ENCODE results near the gene TENT4B. TPM values are rescaled to one million over a fixed set of nuclear protein-coding genes. Genes with fewer than 3 reads are reported as not detected.
A peak's percentile ranks its signal among the peaks of the same experiment; 100 is the strongest.

The TENT4B gene
- total RNA-seq, 1 donor from 2014 or later: 11.3 TPM

- DNase-seq (ENCODE audit: low spot score): peak; percentile 71
Measured at GRCh38 chr16:50252874-50253513, 99.9 kb downstream of the TENT4B start.

- peak; percentile 71 for DNase-seq (ENCODE audit: low spot score)
Measured at GRCh38 chr16:50253514-50253910, 100.4 kb downstream of the TENT4B start.

DNA sequence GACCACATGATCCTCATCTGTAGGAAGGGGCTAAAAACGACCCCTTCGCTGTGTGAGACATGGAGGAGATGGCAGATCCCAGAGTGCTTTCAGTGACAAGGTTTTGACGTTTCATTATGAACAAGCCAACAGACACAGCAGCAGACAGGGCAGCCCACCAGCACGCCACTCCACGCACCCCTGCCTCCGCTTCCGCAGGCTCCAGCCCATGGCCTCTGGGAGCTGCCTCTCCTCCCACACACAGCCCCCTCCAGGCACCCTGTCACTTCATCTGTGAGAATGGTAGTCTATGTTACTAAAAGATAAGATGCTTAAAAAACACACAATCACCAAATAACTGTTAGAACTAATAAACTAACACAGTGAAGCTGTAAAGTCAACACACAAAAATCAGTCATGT lies 101.0 kb downstream of the TENT4B start:
- DNase-seq (ENCODE audit: low spot score): peak; percentile 87

GRCh38 chr16:50255538-50255937 lies 102.4 kb downstream of the TENT4B start:
- DNase-seq (ENCODE audit: low spot score): peak; percentile 35

DNA sequence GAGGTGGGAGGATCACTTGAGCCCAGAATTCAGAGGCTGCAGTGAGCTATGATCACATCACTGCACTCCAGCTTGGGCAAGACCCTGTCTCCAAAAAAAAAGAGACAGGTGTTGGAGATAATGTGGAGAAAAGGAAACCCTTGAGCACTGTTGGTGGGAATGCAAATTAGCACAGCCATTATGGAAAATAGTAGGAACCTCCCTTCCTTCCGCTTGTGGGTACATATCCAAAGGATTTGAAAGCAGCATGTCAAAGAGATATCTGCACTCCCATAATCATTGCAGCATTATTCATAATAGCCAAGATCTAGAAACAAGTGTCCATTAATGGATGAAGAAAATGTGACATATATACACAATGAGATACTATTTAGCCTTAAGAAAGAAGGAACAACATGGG lies 103.5 kb downstream of the TENT4B start:
- no peak for DNase-seq (ENCODE audit: low spot score)

DNA sequence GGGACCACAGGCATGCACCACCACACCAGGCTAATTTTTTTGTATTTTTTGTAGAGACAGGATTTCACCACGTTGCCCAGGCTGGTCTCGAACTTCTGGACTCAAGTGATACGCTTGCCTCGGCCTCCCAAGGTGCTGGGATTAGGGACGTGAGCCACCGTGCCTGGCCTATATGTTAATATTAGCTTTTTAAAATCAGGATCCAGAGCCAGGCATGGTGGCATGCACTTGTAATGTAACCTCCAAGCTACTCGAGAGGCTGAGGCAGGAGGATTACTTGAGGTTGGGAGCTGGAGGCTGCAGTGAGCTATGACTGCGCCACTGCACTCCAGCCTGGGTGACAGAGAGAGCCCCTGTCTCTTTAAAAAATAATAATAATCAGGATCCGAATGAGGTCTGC lies 104.8 kb downstream of the TENT4B start:
- peak; percentile 60 for DNase-seq (ENCODE audit: low spot score)

GRCh38 chr16:50259334-50260205 lies 106.5 kb downstream of the TENT4B start:
- DNase-seq (ENCODE audit: low spot score): peak; percentile 89

DNA sequence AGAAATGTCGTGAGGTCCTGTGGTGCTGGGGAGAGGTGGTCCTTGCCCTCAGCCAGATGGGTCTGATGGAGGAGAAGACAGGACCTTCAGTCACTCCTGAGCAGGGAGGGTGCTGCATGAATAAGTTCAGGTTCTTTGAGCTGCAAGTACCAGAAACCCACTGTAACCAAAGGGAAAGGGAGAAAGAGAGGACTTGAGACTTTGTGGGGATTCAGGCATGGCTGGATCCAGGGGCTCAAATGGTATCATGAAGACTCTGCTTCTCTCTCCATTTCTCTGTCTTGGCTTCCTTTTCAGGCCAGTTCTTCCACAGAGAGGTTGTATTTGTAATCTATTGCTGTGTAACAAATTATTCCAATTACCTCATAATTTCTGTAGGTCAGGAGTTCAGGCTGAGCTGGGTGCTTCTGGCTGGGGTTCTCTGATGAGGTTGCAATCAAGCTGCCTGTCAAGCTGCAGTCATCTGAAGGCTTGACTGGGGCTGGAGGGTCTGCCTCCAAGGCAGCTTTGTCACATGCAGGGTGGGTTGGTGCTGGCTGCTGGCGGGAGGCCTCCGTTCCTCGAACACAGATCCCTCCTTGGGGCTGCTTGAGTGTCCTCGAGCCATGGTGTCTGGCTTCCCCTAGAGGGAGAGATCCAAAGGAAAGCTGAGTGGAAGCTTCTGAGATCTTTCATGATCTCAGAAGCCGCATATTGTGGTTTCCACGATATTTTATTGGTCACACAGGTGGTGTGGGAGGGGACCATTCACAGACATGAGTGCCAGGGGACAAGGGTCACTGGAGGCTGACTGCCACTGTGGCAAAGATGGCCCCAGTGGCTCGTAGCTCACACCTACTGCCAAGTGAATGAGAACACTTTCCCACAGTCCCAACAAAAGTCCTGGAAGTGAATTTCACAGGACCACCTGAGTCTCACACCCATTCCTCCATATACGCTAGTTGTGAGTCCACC lies 107.4 kb downstream of the TENT4B start:
- DNase-seq (ENCODE audit: low spot score): peak; percentile 85

GRCh38 chr16:50261160-50261706 lies 108.1 kb downstream of the TENT4B start:
- peak; percentile 76 for DNase-seq (ENCODE audit: low spot score)

DNA sequence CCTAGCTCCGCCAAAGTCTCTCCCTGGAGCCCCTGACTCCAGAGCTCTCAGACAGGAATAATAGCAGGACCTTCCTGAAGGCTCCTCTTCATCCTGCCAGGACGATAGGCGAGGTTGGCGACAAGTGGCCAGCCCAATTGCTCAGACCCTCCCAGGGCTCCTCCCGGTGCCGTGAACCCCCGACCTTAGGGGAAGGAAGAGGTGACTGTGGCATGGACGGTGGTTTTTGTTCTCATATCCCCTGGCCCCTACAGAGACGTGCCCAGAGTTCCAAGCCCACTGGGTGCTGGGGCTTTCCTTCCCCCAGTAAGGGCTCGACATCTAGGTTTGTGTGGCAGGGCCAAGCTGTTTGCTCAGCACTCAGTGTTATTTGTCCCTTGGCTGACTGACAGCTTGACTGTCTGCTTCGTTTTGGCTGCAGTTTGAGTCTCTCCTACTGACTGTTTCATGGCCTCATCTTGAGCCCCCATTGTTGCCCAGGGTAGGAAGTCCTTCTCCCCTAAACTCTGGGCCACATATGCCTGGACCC lies 108.7 kb downstream of the TENT4B start:
- no peak for DNase-seq (ENCODE audit: low spot score)

DNA sequence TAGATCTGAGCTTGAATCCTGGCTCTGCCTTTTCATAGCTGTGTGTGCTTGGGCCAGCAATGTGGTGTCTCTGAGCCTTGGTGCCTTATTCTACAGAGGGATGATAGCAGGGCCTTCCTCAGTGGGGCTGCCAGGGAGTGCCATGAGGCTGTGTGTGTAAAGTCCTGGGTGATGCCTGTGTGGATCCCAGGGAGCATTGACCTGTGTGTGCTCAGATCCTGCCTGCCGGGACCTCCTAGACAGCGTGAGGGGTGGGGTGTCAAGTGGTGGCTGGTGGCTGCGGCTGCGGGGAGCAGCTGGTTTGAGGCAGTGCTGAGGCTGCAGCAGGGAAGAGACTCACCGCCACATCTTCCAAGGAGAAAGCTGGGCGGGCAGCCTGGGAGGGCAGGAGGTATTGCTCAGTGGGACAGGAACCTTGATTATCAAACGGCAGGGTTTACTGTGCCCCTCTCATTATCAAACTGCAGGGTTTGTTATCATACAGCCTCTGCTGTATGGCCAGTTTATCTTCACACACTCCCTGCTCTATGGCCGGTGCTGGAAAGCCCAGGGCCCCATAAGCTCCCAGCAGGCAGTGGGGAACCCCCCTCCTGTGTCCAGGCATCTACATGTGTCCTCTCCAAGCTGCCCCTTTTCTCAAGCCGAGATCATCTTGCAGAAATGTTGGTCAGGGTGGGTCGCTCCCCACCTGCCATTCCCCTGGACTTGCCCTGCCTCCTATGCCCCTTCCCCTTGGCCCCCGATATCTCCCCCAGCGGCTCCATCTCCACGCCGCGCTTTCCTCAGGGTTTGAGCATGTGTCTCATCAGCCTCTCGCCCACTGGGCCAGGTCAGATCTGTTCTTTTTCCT lies 110.2 kb downstream of the TENT4B start:
- peak; percentile 76 for DNase-seq (ENCODE audit: low spot score)

GRCh38 chr16:50263940-50264929 lies 111.1 kb downstream of the TENT4B start:
- DNase-seq (ENCODE audit: low spot score): no peak

DNA sequence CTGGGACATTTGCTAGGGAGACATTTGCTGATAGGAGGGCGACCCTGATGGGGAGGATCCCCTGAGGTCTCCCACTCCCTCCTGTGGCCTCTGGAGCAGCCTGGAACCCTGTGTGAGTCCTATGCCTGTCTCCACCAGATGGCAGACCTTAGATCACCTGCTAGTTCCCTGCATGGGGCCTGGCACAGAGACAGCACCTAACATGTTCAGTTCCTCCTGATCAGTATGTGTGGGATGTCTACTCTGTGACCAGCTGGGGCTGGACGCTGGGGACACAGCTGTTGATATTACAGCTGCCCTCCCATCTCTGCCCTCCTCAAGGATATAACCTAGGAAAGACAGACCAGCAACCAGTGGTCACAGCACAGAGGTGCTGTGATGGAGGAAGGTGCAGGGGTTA lies 112.2 kb downstream of the TENT4B start:
- DNase-seq (ENCODE audit: low spot score): peak; percentile 59

DNA sequence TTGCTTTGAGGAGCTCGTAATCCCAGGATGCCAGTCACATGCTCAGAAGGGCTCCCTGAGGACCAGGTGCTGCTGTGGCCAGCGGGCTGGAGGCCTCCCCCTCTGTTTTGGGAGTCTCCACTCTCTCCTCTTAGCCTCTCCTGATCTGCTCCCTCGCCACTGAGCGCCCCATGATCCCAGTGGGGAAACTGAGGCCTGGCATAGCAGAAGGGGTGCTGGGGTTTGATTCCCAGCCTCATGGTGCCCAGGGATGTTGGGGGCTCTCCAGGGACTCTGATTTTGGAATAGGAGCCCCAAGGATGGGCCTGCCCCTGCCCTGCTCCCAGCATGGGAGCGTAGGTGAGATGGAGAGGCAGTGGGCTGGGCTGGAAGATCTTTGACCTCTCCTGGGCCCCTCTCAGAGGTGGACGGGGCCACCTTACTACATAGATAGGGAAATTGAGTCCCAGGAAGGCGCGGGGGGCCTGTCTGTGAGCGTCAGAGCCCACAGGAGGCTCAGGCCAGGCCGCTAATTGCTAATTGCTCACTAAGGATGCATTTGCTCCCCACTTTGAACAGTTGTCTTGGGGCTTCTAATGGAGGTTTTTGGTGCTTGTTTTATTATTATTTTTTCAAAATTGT lies 112.7 kb downstream of the TENT4B start:
- DNase-seq (ENCODE audit: low spot score): peak; percentile 59

DNA sequence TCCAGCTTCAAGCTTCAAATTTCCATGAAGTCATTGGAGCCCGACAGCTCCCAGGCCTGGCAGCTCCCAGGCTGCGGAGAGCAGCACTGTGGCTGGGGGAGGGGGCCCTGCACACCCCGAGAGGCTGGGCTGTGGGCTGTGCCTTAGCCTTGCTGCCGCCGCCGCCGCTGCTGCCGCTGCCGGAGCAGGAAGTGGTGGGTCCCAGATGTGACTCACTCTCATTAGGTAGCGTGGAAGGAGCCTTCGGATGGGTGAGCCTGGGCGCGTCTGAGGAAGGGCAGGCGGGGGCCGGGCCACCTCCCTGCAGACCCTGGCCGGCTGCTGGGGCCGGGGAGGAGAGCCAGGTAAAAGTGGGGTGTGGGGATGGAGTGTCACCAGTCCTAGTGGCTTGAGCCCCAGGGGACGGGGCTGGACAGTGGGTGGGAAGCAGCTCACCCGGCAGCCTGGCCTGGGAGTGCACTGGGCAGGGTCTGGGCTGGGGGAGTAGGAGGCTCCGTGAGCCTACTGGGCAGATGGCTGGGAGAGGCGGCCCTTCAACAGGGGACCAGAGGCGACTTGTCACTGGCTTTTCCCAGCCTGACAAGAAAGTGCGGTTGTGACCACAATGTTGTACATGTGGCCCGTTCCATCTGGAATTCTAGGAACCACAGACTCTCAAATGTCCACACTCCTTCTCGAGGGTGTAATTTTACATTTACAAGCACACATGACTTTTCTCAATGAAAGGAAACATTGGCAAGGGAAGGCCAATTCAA lies 113.4 kb downstream of the TENT4B start, which contains the start of gene ADCY7:
Gene ADCY7, plus strand, starts transcription at position 215 of the 755 bp plus-strand sequence. CDS start 21,629 bp downstream, outside the sequence.
- DNase-seq (ENCODE audit: low spot score): peak; percentile 91

GRCh38 chr16:50267151-50267631 lies 114.1 kb downstream of the TENT4B start:
- DNase-seq (ENCODE audit: low spot score): peak; percentile 79

GRCh38 chr16:50267651-50268050 lies 114.5 kb downstream of the TENT4B start:
- peak; percentile 55 for DNase-seq (ENCODE audit: low spot score)
